Testis (tissue), 2 donors: ENCODE measurements around the gene PDLIM7.

Source experiments
- POLR2A ChIP-seq: fragments of 450-650 bp; IDR thresholded peaks from one replicate; pipeline ENCODE4 v1.6.1; 2017; ENCODE audit warnings: antibody characterized with exemption, mild to moderate bottlenecking, moderate library complexity
- TF ChIP-seq, protein P1 (sequence below), 3 experiments: fragments of 450-650 bp in 2 of 3; fragments of 200-600 bp in 1 of 3; sonication (generic) in 1 of 3; IDR thresholded peaks; one replicate each; pipeline ENCODE4 v1.5.1; 2016 to 2019; ENCODE audit warnings: antibody characterized with exemption in 3 of 3, mild to moderate bottlenecking in 2 of 3, moderate library complexity in 1 of 3

DNA sequence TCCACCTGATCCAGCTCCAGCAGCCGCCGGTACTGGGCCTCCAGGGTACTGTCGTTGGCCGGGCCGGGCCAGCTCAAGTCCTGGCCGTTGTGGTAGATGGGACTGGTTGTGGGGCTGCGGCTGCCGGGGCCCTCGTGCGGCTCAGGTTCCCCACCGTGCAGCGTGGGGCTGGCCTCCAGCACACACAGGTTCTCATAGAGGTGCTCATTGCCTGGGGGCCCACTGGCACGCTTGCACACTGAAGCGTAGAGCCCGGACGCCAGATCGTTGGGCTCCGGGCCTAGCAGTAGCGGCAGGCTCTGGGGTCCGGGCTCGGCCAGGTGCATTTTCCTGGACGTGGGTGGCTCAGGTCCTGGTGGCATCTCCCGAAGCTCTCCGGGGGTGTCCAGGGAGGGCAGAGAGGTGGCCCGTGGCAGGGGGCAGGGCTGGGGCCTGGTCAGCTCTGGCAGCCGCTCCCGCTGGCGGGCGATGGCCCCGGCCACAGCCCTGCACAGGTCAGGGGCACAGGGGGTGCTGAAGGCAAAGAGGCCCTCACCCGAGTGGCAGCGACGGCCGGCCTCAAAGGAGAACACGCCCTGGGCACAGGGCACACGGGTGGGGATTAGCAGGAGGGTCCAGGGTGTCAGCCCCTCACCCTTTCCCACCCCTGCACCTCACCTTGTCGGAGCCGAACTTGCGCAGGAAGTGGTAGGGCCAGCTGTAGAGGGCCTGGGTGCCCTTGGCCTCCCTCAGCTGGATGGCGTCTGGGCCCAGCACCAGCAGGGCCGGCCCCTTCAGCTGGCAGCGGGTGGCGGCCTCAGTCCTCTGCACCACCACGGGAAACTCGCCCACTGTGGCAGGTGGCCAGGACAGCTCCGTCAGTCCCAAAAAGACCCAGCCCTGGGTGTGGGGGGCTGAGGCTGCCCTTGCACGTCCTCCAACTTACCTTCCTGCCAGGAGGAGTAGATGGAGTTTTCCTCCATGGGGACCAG lies 7.0 kb upstream of the PDLIM7 start:
- TF ChIP-seq POLR2A: no peak
- TF ChIP-seq, protein P1, sequence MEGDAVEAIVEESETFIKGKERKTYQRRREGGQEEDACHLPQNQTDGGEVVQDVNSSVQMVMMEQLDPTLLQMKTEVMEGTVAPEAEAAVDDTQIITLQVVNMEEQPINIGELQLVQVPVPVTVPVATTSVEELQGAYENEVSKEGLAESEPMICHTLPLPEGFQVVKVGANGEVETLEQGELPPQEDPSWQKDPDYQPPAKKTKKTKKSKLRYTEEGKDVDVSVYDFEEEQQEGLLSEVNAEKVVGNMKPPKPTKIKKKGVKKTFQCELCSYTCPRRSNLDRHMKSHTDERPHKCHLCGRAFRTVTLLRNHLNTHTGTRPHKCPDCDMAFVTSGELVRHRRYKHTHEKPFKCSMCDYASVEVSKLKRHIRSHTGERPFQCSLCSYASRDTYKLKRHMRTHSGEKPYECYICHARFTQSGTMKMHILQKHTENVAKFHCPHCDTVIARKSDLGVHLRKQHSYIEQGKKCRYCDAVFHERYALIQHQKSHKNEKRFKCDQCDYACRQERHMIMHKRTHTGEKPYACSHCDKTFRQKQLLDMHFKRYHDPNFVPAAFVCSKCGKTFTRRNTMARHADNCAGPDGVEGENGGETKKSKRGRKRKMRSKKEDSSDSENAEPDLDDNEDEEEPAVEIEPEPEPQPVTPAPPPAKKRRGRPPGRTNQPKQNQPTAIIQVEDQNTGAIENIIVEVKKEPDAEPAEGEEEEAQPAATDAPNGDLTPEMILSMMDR (IDR thresholded peaks at IDR 0.05): no peak
